SK-N-SH (cell line): ENCODE measurements around the gene ACTC1. TPM values are rescaled to one million over a fixed set of nuclear protein-coding genes. Genes with fewer than 3 reads are reported as not detected.

Source experiments
- CTCF ChIA-PET: fragments of 300-600, 350-600 bp; formaldehyde crosslinking; extraction: SDS; loops from one replicate; lab custom pipeline; 2021; lab: Yijun Ruan, JAX
- POLR2A ChIA-PET: fragments of 350-600 bp; sonication (Branson Sonifier 250); formaldehyde crosslinking; extraction: SDS; loops from one replicate; lab custom pipeline; 2020; ENCODE audit warnings: antibody characterized with exemption, inconsistent platforms; lab: Yijun Ruan, JAX
- DNase-seq: peaks from one replicate; pipeline ENCODE4 v3.0.0; 2012
- H2AFZ ChIP-seq: fragments of 200-600 bp; sonication (generic); 2 replicates; pipeline ENCODE4 v1.8.1; 2016; ENCODE audit warnings: antibody characterized with exemption, mild to moderate bottlenecking, low read depth
- H3F3A ChIP-seq: fragments of 200-600 bp; sonication (generic); replicated peaks from 2 replicates; pipeline ENCODE3; 2016; ENCODE audit warnings: antibody characterized with exemption, mild to moderate bottlenecking; ENCODE audit not compliant: insufficient read depth
- H3K27ac ChIP-seq, 2 experiments: fragments of 200-500 bp in 1 of 2; fragments of 200-600 bp in 1 of 2; sonication (Bioruptor generic) in 1 of 2; sonication (generic), shearing (Covaris generic) in 1 of 2; 2 replicates each; pipeline versions ENCODE4 v1.5.1 to v1.6.1; 2014 to 2016; ENCODE audit warnings: low read depth in 2 of 2, inconsistent platforms in 1 of 2, low read length in 1 of 2, mild to moderate bottlenecking in 1 of 2, mixed read lengths in 1 of 2
- H3K27me3 ChIP-seq: fragments of 200-600 bp; sonication (generic), shearing (Covaris generic); 2 replicates; pipeline ENCODE4 v1.6.1; 2016; ENCODE audit warnings: mixed run types; ENCODE audit not compliant: insufficient read depth
- H3K36me3 ChIP-seq, 2 experiments: fragments of 200-500 bp in 1 of 2; fragments of 200-600 bp in 1 of 2; sonication (Bioruptor generic) in 1 of 2; sonication (generic) in 1 of 2; replicated peaks in 1 of 2; 2 replicates each; pipeline versions ENCODE3 to v1.5.1; 2014 to 2016; ENCODE audit warnings: low read length in 1 of 2, mild to moderate bottlenecking in 1 of 2; ENCODE audit not compliant: insufficient read depth in 2 of 2, control insufficient read depth in 1 of 2
- H3K4me1 ChIP-seq, 2 experiments: fragments of 200-500 bp in 1 of 2; fragments of 200-600 bp in 1 of 2; sonication (Bioruptor generic) in 1 of 2; sonication (generic), shearing (Covaris generic) in 1 of 2; 2 replicates each; pipeline versions ENCODE4 v1.5.1 to v1.6.1; 2014 to 2016; ENCODE audit warnings: low read depth in 1 of 2, low read length in 1 of 2, mixed run types in 1 of 2; ENCODE audit not compliant: insufficient read depth in 2 of 2, control insufficient read depth in 1 of 2
- H3K4me2 ChIP-seq: fragments of 200-600 bp; sonication (generic), shearing (Covaris generic); 2 replicates; pipeline ENCODE4 v1.6.1; 2017; ENCODE audit warnings: mixed run types
- H3K4me3 ChIP-seq, 2 experiments: fragments of 200-500 bp in 1 of 2; fragments of 200-600 bp in 1 of 2; sonication (Bioruptor generic) in 1 of 2; sonication (generic), shearing (Covaris generic) in 1 of 2; 2 replicates each; pipeline versions ENCODE4 v1.5.1 to v1.8.1; 2014 to 2016; ENCODE audit warnings: low read depth in 2 of 2, inconsistent platforms in 1 of 2, low read length in 1 of 2, mild to moderate bottlenecking in 1 of 2, mixed read lengths in 1 of 2, moderate library complexity in 1 of 2
- H3K79me2 ChIP-seq: fragments of 200-600 bp; sonication (generic); 2 replicates; pipeline ENCODE4 v1.8.1; 2017; ENCODE audit warnings: mild to moderate bottlenecking; ENCODE audit not compliant: insufficient read depth
- H3K9ac ChIP-seq: fragments of 200-600 bp; sonication (generic); 2 replicates; pipeline ENCODE4 v1.6.1; 2017; ENCODE audit warnings: mixed run types
- H3K9me2 ChIP-seq: fragments of 200-600 bp; sonication (generic); 2 replicates; pipeline ENCODE4 v1.6.1; 2017; ENCODE audit warnings: mixed run types
- H3K9me3 ChIP-seq: fragments of 200-600 bp; sonication (generic); 2 replicates; pipeline ENCODE4 v1.6.1; 2017; ENCODE audit warnings: mixed run types, mild to moderate bottlenecking, moderate library complexity
- H4K20me1 ChIP-seq: fragments of 200-600 bp; sonication (generic); 2 replicates; pipeline ENCODE4 v1.6.1; 2017; ENCODE audit warnings: mild to moderate bottlenecking, mixed run types; ENCODE audit not compliant: insufficient read depth
- CHD2 ChIP-seq: fragments of 150-350 bp; IDR thresholded peaks from 2 replicates; pipeline ENCODE4 v1.6.1; 2018; ENCODE audit warnings: low read length; ENCODE audit not compliant: partially characterized antibody
- EZH2phosphoT487 ChIP-seq: fragments of 200-600 bp; sonication (generic); IDR thresholded peaks from 2 replicates; pipeline ENCODE4 v1.6.1; 2017; ENCODE audit warnings: low read depth, mixed run types, mild to moderate bottlenecking, antibody characterized with exemption, moderate library complexity, borderline replicate concordance
- FOSL2 ChIP-seq: IDR thresholded peaks from 2 replicates; pipeline ENCODE4 v1.4.0; 2012; ENCODE audit warnings: low read depth, mild to moderate bottlenecking, moderate library complexity, borderline replicate concordance
- FOXM1 ChIP-seq: IDR thresholded peaks from 2 replicates; pipeline ENCODE4 v1.4.0; 2012; ENCODE audit warnings: low read depth, mild to moderate bottlenecking
- GATA2 ChIP-seq: sonication (generic); formaldehyde crosslinking; IDR thresholded peaks from 2 replicates; pipeline ENCODE4 v1.5.0; 2020; ENCODE audit warnings: mild to moderate bottlenecking, missing genetic modification reagents
- RAD21 ChIP-seq: IDR thresholded peaks from 2 replicates; pipeline ENCODE4 v1.6.1; 2012; ENCODE audit warnings: mild to moderate bottlenecking, low read length
- RCOR1 ChIP-seq: fragments of 150-350 bp; IDR thresholded peaks from 2 replicates; pipeline ENCODE4 v1.6.1; 2017; ENCODE audit warnings: antibody characterized with exemption, low read length
- REST ChIP-seq: IDR thresholded peaks from 2 replicates; pipeline ENCODE4 v1.6.1; 2012; ENCODE audit warnings: mild to moderate bottlenecking, low read depth, low read length, moderate library complexity
- RFX5 ChIP-seq: IDR thresholded peaks from 2 replicates; pipeline ENCODE4 v1.6.1; 2012; ENCODE audit warnings: mild to moderate bottlenecking, improper control_type of control experiment, low read length
- RXRA ChIP-seq: IDR thresholded peaks from 2 replicates; pipeline ENCODE4 v1.4.0; 2012; ENCODE audit warnings: low read depth, mild to moderate bottlenecking, borderline replicate concordance
- SMC3 ChIP-seq: IDR thresholded peaks from 2 replicates; pipeline ENCODE4 v1.6.1; 2012; ENCODE audit warnings: low read depth, low read length, improper control_type of control experiment
- TAF1 ChIP-seq: IDR thresholded peaks from 2 replicates; pipeline ENCODE4 v1.6.1; 2012; ENCODE audit warnings: low read depth, mild to moderate bottlenecking, low read length, moderate library complexity, borderline replicate concordance
- TCF12 ChIP-seq: IDR thresholded peaks from 2 replicates; pipeline ENCODE4 v1.4.0; 2012
- WGBS: methylation state at CpG from one replicate; pipeline ENCODE4 v1.1.6; 2017; ENCODE audit warnings: low lambda C conversion rate; 5-methylcytosine and 5-hydroxymethylcytosine counted together
- polyA plus RNA-seq, 3 experiments: library from polyadenylated mRNA; depleted of rRNA; stranded (reverse); fragments of >200 nt; gene quantifications; 2 replicates each; pipeline ENCODE4 v1.2.3, GENCODE V29; 2012
- TF ChIP-seq, protein P1 (sequence below): IDR thresholded peaks from 2 replicates; pipeline ENCODE4 v1.4.0; 2012; ENCODE audit warnings: low read depth, borderline replicate concordance
- TF ChIP-seq, protein P2 (sequence below): IDR thresholded peaks from 2 replicates; pipeline ENCODE4; 2012
- TF ChIP-seq, protein P3 (sequence below): IDR thresholded peaks from 2 replicates; pipeline ENCODE4 v1.4.0; 2012; ENCODE audit warnings: low read depth, borderline replicate concordance

Gene ACTC1
- polyA plus RNA-seq, 1 of the 3 experiments (the other 2 are of a cell fraction) = not detected

DNA sequence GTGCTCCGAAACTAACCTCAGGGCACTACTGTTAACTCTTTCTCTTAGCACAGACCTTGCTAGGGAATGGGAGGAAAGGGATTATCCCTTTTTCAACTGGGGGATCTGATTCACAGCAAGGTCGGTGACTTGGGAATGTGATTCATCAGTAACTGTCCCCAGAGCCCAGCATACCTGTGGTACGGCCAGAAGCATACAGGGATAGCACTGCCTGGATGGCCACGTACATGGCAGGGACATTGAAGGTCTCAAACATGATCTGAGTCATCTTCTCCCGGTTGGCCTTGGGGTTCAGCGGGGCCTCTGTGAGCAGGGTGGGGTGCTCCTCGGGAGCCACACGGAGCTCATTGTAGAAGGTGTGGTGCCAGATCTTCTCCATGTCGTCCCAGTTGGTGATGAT, 2.3 kb downstream of the ACTC1 start:
- Histone ChIP-seq H3K9ac (no peak overlapping the region), H3K79me2 (no peaks in the 10 kb centered on the region), H3K36me3 (no peaks in the 10 kb centered on the region), H3K9me3 (no peaks in the 10 kb centered on the region), H3K9me2 (no peaks in the 10 kb centered on the region), H3K4me1 (no peaks in the 10 kb centered on the region), H3F3A (no peaks in the 10 kb centered on the region), H3K4me2 (no peak overlapping the region), H4K20me1 (no peaks in the 10 kb centered on the region), H3K4me3 (no peak overlapping the region), H2AFZ (no peak overlapping the region), H3K27ac (no peak overlapping the region), H3K27me3 (peaks cover 5% of the 10 kb centered on the region; the same call in 1 of the 2 replicates)
- DNase-seq = no peak
- 81% methylated on average over 6 of the region's 9 CpGs for WGBS
- POLR2A ChIA-PET = no interaction called here
- TF ChIP-seq SMC3 (no peak), TCF12 (no peak), REST (no peak), TAF1 (no peak), FOXM1 (no peak), GATA2 (CRISPR knock-in tag) (no peak), RXRA (no peak), RFX5 (no peak), CHD2 (no peak), EZH2phosphoT487 (no peak), RCOR1 (no peak), RAD21 (no peak), FOSL2 (no peak)
- TF ChIP-seq, protein P1, sequence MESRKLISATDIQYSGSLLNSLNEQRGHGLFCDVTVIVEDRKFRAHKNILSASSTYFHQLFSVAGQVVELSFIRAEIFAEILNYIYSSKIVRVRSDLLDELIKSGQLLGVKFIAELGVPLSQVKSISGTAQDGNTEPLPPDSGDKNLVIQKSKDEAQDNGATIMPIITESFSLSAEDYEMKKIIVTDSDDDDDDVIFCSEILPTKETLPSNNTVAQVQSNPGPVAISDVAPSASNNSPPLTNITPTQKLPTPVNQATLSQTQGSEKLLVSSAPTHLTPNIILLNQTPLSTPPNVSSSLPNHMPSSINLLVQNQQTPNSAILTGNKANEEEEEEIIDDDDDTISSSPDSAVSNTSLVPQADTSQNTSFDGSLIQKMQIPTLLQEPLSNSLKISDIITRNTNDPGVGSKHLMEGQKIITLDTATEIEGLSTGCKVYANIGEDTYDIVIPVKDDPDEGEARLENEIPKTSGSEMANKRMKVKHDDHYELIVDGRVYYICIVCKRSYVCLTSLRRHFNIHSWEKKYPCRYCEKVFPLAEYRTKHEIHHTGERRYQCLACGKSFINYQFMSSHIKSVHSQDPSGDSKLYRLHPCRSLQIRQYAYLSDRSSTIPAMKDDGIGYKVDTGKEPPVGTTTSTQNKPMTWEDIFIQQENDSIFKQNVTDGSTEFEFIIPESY = no peak
- TF ChIP-seq, protein P2, sequence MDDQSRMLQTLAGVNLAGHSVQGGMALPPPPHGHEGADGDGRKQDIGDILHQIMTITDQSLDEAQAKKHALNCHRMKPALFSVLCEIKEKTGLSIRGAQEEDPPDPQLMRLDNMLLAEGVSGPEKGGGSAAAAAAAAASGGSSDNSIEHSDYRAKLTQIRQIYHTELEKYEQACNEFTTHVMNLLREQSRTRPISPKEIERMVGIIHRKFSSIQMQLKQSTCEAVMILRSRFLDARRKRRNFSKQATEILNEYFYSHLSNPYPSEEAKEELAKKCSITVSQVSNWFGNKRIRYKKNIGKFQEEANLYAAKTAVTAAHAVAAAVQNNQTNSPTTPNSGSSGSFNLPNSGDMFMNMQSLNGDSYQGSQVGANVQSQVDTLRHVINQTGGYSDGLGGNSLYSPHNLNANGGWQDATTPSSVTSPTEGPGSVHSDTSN = no peak
- TF ChIP-seq, protein P3, sequence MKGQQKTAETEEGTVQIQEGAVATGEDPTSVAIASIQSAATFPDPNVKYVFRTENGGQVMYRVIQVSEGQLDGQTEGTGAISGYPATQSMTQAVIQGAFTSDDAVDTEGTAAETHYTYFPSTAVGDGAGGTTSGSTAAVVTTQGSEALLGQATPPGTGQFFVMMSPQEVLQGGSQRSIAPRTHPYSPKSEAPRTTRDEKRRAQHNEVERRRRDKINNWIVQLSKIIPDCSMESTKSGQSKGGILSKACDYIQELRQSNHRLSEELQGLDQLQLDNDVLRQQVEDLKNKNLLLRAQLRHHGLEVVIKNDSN = no peak
- CTCF ChIA-PET = no interaction called here
